Neural progenitor cell (in vitro differentiated cells): ENCODE results near the gene PUDP.

Source experiments
- EZH2 ChIP-seq: fragments of 200-600 bp; sonication (generic); IDR thresholded peaks from 2 replicates; pipeline ENCODE4 v1.6.1; 2017; ENCODE audit warnings: antibody characterized with exemption, mild to moderate bottlenecking, moderate library complexity
- TF ChIP-seq, protein P1 (sequence below): fragments of 200-600 bp; sonication (generic); IDR thresholded peaks from 2 replicates; pipeline ENCODE4 v1.5.1; 2017; ENCODE audit warnings: antibody characterized with exemption, mild to moderate bottlenecking

DNA sequence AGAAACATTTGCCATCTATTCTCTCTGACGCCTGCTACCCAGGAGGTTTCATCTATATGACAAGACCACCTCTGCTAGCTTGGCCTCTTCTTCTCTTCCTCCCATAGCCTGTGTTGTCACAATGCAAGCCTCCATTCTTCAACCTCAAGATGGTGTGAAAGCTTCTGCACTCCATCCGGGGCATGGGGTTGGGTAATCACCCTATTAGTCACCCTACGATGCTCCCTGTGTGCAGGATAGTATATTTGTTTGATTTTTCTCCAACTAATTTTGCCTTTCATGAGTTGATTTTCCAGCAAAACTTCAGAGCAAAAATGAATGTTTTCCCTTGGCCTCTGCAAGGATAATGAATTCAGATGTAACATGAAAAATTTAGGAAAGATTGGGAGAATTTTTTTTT, 128.4 kb downstream of the PUDP start:
- TF ChIP-seq, protein P1, sequence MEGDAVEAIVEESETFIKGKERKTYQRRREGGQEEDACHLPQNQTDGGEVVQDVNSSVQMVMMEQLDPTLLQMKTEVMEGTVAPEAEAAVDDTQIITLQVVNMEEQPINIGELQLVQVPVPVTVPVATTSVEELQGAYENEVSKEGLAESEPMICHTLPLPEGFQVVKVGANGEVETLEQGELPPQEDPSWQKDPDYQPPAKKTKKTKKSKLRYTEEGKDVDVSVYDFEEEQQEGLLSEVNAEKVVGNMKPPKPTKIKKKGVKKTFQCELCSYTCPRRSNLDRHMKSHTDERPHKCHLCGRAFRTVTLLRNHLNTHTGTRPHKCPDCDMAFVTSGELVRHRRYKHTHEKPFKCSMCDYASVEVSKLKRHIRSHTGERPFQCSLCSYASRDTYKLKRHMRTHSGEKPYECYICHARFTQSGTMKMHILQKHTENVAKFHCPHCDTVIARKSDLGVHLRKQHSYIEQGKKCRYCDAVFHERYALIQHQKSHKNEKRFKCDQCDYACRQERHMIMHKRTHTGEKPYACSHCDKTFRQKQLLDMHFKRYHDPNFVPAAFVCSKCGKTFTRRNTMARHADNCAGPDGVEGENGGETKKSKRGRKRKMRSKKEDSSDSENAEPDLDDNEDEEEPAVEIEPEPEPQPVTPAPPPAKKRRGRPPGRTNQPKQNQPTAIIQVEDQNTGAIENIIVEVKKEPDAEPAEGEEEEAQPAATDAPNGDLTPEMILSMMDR = no peak
- TF ChIP-seq EZH2 = no peak
